ENCODE data around the gene ZNF273.

DNA sequence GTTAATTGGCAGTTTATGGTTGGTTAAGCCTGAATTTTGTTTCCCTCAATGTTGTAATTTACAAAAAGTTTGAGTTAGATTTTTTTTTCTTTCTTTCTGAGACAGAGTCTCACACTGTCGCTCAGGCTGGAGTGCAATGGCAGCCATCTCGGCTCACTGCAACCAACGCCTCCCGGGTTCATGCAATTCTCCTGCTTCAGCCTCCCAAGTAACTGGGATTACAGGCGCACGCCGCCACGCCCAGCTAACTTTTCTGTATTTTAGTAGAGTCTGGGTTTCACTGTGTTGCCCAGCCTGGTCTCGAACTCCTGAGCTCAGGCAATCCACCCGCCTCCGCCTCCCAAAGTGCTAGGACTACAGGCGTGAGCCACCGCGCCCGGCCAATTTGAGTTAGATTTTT lies 935 bp downstream of the ZNF273 start:
- TF ChIP-seq, protein P1, sequence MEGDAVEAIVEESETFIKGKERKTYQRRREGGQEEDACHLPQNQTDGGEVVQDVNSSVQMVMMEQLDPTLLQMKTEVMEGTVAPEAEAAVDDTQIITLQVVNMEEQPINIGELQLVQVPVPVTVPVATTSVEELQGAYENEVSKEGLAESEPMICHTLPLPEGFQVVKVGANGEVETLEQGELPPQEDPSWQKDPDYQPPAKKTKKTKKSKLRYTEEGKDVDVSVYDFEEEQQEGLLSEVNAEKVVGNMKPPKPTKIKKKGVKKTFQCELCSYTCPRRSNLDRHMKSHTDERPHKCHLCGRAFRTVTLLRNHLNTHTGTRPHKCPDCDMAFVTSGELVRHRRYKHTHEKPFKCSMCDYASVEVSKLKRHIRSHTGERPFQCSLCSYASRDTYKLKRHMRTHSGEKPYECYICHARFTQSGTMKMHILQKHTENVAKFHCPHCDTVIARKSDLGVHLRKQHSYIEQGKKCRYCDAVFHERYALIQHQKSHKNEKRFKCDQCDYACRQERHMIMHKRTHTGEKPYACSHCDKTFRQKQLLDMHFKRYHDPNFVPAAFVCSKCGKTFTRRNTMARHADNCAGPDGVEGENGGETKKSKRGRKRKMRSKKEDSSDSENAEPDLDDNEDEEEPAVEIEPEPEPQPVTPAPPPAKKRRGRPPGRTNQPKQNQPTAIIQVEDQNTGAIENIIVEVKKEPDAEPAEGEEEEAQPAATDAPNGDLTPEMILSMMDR (IDR thresholded peaks at IDR 0.05): no peak
- TF ChIP-seq POLR2AphosphoS5 (IDR thresholded peaks at IDR 0.05) (no peak), EP300 (IDR thresholded peaks at IDR 0.05) (no peak)

Measured in stomach (tissue), 4 donors.